Stomach (tissue), 4 donors: ENCODE measurements around the gene SMIM11.

Source experiments
- POLR2A ChIP-seq, 4 donors: fragments of 450-650 bp; IDR thresholded peaks; one replicate each; pipeline ENCODE4 v1.6.1; 2016; ENCODE audit warnings: antibody characterized with exemption in 4 of 4, control low read depth in 2 of 4, mild to moderate bottlenecking in 1 of 4, moderate library complexity in 1 of 4
- POLR2AphosphoS5 ChIP-seq, 3 donors: sonication (generic); formaldehyde crosslinking; IDR thresholded peaks; one replicate each; pipeline ENCODE4 v1.6.1; 2016; ENCODE audit warnings: antibody characterized with exemption in 3 of 3
- TF ChIP-seq, protein P1 (sequence below), 7 experiments: fragments of 450-650 bp in 4 of 7; fragments of 200-600 bp in 3 of 7; sonication (generic) in 3 of 7; IDR thresholded peaks; one replicate each; pipeline ENCODE4 v1.5.1; 2016 to 2019; ENCODE audit warnings: antibody characterized with exemption in 7 of 7, control low read depth in 2 of 7, mild to moderate bottlenecking in 1 of 7

GRCh38 chr21:34343838-34344381 is 31.4 kb upstream of the SMIM11 start:
- TF ChIP-seq, protein P1, sequence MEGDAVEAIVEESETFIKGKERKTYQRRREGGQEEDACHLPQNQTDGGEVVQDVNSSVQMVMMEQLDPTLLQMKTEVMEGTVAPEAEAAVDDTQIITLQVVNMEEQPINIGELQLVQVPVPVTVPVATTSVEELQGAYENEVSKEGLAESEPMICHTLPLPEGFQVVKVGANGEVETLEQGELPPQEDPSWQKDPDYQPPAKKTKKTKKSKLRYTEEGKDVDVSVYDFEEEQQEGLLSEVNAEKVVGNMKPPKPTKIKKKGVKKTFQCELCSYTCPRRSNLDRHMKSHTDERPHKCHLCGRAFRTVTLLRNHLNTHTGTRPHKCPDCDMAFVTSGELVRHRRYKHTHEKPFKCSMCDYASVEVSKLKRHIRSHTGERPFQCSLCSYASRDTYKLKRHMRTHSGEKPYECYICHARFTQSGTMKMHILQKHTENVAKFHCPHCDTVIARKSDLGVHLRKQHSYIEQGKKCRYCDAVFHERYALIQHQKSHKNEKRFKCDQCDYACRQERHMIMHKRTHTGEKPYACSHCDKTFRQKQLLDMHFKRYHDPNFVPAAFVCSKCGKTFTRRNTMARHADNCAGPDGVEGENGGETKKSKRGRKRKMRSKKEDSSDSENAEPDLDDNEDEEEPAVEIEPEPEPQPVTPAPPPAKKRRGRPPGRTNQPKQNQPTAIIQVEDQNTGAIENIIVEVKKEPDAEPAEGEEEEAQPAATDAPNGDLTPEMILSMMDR (IDR thresholded peaks at IDR 0.05), result no peak
- TF ChIP-seq POLR2AphosphoS5 (IDR thresholded peaks at IDR 0.05), result no peak
- TF ChIP-seq POLR2A (IDR thresholded peaks at IDR 0.05), result no peak
